Measurements from ENCODE around the gene CPEB3. TPM values are rescaled to one million over a fixed set of nuclear protein-coding genes. Genes with fewer than 3 reads are reported as not detected.

Gene CPEB3
- total RNA-seq, 1 experiment from 2014 or later: 1.1 TPM

DNA sequence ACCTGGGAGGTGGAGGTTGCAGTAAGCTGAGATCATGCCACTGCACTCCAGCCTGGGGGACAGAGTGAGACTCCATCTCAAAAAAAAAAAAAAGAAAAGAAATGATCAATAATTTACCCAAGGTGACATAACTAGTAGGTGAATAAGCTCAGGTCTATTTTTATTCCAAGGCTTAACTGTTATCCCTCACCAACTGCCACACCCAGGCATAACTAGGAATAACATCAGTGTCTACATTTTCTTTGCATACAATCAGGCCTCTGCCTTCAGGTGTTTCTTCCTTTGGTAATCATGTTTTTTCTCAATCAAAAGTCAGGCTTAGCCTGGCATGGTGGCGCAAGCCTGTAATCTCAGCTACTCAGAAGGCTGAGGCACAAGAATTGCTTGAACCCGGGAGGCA is 26.6 kb downstream of the CPEB3 start:
- no peak overlapping the region for H3K4me3 ChIP-seq (ENCODE audit: low read depth, low read length, poor library complexity, severe bottlenecking)
- no peaks in the 10 kb centered on the region for H3K9me3 ChIP-seq (ENCODE audit: low read depth, low read length, poor library complexity, severe bottlenecking)
- no peaks in the 10 kb centered on the region for H3K4me1 ChIP-seq (ENCODE audit: insufficient read depth, low read length, poor library complexity, severe bottlenecking)
- no peaks in the 10 kb centered on the region for H3K36me3 ChIP-seq (ENCODE audit: insufficient read depth, low read length, poor library complexity, severe bottlenecking)
- intact Hi-C loops (cut with micrococcal nuclease; ENCODE audit: unreplicated experiment): no loop called here
- H3K27ac ChIP-seq (ENCODE audit: low read depth, low read length, poor library complexity, severe bottlenecking): no peak overlapping the region
- DNase-seq (ENCODE audit: low spot score): no peak
- ChIA-PET CTCF (no interaction called here), POLR2A (ENCODE audit: low non-redundant PET) (no interaction called here)
- H3K27me3 ChIP-seq (replicated peaks; ENCODE audit: insufficient read depth, low read depth, low read length, poor library complexity): no peaks in the 10 kb centered on the region
- BruUV-seq (replicated peaks): no TSS peak
- TF ChIP-seq, protein P1, sequence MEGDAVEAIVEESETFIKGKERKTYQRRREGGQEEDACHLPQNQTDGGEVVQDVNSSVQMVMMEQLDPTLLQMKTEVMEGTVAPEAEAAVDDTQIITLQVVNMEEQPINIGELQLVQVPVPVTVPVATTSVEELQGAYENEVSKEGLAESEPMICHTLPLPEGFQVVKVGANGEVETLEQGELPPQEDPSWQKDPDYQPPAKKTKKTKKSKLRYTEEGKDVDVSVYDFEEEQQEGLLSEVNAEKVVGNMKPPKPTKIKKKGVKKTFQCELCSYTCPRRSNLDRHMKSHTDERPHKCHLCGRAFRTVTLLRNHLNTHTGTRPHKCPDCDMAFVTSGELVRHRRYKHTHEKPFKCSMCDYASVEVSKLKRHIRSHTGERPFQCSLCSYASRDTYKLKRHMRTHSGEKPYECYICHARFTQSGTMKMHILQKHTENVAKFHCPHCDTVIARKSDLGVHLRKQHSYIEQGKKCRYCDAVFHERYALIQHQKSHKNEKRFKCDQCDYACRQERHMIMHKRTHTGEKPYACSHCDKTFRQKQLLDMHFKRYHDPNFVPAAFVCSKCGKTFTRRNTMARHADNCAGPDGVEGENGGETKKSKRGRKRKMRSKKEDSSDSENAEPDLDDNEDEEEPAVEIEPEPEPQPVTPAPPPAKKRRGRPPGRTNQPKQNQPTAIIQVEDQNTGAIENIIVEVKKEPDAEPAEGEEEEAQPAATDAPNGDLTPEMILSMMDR (conservative IDR thresholded peaks at IDR 0.05; ENCODE audit: low read depth, low read length): no peak
- TF ChIP-seq EZH2 (IDR thresholded peaks at IDR 0.05; ENCODE audit: borderline replicate concordance, low read depth, low read length, poor library complexity, severe bottlenecking): no peak

DNA sequence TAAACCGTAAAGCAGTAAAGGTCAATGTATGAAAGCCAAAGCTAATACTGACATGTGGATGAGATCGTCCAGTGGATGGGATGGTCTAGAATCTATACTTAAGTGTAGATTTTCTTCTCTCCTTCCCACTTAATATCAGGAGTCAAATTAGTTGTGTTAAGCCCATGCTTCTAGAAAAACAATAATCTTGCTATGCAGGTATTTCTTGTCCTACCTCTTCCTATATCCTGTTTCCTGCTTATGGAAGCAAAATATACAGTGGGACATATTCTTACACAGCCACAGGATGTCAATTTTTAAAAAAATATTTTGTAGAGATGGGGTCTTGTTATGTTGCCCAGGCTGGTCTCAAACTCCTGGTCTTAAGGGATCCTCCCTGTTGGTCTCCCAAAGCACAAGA is 27.5 kb downstream of the CPEB3 start:
- Histone ChIP-seq H3K27ac (ENCODE audit: low read depth, low read length, poor library complexity, severe bottlenecking) (no peak overlapping the region), H3K27me3 (replicated peaks; ENCODE audit: insufficient read depth, low read depth, low read length, poor library complexity) (no peaks in the 10 kb centered on the region), H3K36me3 (ENCODE audit: insufficient read depth, low read length, poor library complexity, severe bottlenecking) (no peaks in the 10 kb centered on the region), H3K9me3 (ENCODE audit: low read depth, low read length, poor library complexity, severe bottlenecking) (no peaks in the 10 kb centered on the region), H3K4me3 (ENCODE audit: low read depth, low read length, poor library complexity, severe bottlenecking) (no peak overlapping the region), H3K4me1 (ENCODE audit: insufficient read depth, low read length, poor library complexity, severe bottlenecking) (no peaks in the 10 kb centered on the region)
- DNase-seq (ENCODE audit: low spot score): no peak
- ChIA-PET POLR2A (ENCODE audit: low non-redundant PET) (no interaction called here), CTCF (no interaction called here)
- no TSS peak for BruUV-seq (replicated peaks)
- TF ChIP-seq EZH2 (IDR thresholded peaks at IDR 0.05; ENCODE audit: borderline replicate concordance, low read depth, low read length, poor library complexity, severe bottlenecking): no peak
- TF ChIP-seq, protein P1 (conservative IDR thresholded peaks at IDR 0.05; ENCODE audit: low read depth, low read length): no peak
- intact Hi-C loops (cut with micrococcal nuclease; ENCODE audit: unreplicated experiment): no loop called here

DNA sequence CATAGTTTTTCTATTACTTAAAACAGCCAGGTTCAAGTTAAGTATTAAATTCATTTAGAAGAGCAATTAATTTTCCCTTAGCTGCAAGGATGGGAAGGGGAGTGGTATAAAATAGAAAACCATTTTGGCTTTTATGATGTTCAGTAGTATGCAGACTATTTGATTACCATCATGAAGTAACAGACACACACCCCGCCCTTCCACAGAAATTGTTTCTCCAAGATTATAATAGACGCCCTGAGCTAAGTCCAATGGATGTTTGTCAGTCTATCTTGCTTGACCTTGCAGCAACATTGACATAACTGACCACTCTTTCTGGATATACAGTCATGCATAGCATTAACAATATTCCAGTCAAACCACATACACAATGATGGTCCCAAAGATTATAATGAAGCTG is 42.3 kb downstream of the CPEB3 start:
- H3K36me3 ChIP-seq (ENCODE audit: insufficient read depth, low read length, poor library complexity, severe bottlenecking): no peaks in the 10 kb centered on the region
- H3K27me3 ChIP-seq (replicated peaks; ENCODE audit: insufficient read depth, low read depth, low read length, poor library complexity): no peaks in the 10 kb centered on the region
- DNase-seq (ENCODE audit: low spot score): no peak
- ChIA-PET POLR2A (ENCODE audit: low non-redundant PET) (no interaction called here), CTCF (interaction anchor here (0.5 kb wide), 1 partner anchor 32 kb away, joined by 4 read pairs; no protein-coding TSS in a partner anchor)
- no peaks in the 10 kb centered on the region for H3K4me1 ChIP-seq (ENCODE audit: insufficient read depth, low read length, poor library complexity, severe bottlenecking)
- intact Hi-C loops (cut with micrococcal nuclease; ENCODE audit: unreplicated experiment): no loop called here
- no peak overlapping the region for H3K4me3 ChIP-seq (ENCODE audit: low read depth, low read length, poor library complexity, severe bottlenecking)
- no peak overlapping the region for H3K27ac ChIP-seq (ENCODE audit: low read depth, low read length, poor library complexity, severe bottlenecking)
- TF ChIP-seq, protein P1 (conservative IDR thresholded peaks at IDR 0.05; ENCODE audit: low read depth, low read length): no peak
- TF ChIP-seq EZH2 (IDR thresholded peaks at IDR 0.05; ENCODE audit: borderline replicate concordance, low read depth, low read length, poor library complexity, severe bottlenecking): no peak
- no peaks in the 10 kb centered on the region for H3K9me3 ChIP-seq (ENCODE audit: low read depth, low read length, poor library complexity, severe bottlenecking)
- no TSS peak for BruUV-seq (replicated peaks)
